ENCODE measurements around the gene ARHGAP15.

GRCh38 chr2:143379955-143380354, 250.7 kb downstream of the ARHGAP15 start:
- TF ChIP-seq POLR2AphosphoS5 (IDR thresholded peaks at IDR 0.05; ENCODE audit: low read depth) (no peak), EZH2phosphoT487 (IDR thresholded peaks at IDR 0.05; ENCODE audit: unreplicated experiment) (no peak), CTCF (conservative IDR thresholded peaks at IDR 0.05; ENCODE audit: low read depth in 2 of 2) (no peak), EZH2 (IDR thresholded peaks at IDR 0.05; ENCODE audit: low read depth, unreplicated experiment) (no peak), ZNF331 (CRISPR knock-in tag; IDR thresholded peaks at IDR 0.05; ENCODE audit: low read depth) (no peak), CREB1 (CRISPR knock-in tag; IDR thresholded peaks at IDR 0.05; ENCODE audit: low read depth) (no peak), REST (IDR thresholded peaks at IDR 0.05; ENCODE audit: unreplicated experiment) (no peak), JUNB (IDR thresholded peaks at IDR 0.05; ENCODE audit: unreplicated experiment) (no peak), NANOG (IDR thresholded peaks at IDR 0.05; ENCODE audit: borderline replicate concordance) (no peak)

Measured in GM23338 (cell line).